GM18517 (cell line): ENCODE data around the gene ADIPOR1.
"Not testable (repeated sequence)": the region's sequence is repeated elsewhere in the genome, so short reads cannot be mapped to it uniquely, and the experiment has no call there.

Experiments used
- ATAC-seq: cut with Tn5 transposase; IDR thresholded peaks from one replicate; pipeline ENCODE4 v1.9.1; 2021; ENCODE audit warnings: mild to moderate bottlenecking, moderate library complexity; ENCODE audit not compliant: unreplicated experiment

Gene ADIPOR1, protein sequence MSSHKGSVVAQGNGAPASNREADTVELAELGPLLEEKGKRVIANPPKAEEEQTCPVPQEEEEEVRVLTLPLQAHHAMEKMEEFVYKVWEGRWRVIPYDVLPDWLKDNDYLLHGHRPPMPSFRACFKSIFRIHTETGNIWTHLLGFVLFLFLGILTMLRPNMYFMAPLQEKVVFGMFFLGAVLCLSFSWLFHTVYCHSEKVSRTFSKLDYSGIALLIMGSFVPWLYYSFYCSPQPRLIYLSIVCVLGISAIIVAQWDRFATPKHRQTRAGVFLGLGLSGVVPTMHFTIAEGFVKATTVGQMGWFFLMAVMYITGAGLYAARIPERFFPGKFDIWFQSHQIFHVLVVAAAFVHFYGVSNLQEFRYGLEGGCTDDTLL

DNA sequence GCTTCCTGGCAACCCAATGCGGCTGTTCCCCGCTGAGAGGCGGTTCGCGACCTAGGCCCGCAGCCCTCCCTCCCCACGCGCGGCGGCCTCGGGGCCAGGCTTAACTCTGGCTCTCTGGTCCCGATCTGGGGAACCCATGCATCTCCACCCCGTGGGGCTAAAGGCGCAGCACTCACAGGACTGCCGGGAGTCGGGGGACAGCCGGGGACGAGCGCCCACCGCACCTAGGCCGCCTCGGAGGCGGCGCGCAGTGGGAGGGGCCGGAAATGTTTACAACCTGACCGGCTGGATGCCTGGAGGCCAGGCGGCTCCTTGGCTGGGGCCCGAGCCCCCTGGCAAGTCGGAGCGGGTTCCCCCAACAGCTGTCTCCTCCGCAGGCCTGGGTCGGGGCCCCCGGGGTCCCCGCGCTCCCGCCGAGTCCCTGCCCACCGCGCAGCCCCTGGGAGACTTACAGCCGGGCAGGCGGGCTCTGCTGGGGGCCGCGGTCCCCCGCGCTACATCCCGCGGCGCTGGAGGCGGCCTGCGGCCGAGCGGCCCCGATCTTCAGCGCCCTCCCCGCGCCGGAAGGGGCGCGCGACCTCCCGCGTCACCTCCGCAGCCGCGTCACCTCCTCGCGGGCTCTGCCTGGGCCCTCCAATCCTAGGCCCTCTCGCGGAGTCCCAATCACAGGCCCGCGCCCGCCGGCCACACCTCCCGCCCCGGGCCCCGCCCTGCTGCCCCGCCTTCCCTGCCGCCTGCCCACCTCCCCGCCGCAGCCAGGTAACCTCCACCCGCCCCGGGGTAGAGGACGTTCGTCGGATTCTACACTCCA, at the start of gene ADIPOR1:
Gene ADIPOR1 (minus strand): TSS at position 580 of the 811 bp plus-strand sequence. CDS start 7,242 bp downstream, outside the sequence.
- peak; percentile 88 for ATAC-seq

DNA sequence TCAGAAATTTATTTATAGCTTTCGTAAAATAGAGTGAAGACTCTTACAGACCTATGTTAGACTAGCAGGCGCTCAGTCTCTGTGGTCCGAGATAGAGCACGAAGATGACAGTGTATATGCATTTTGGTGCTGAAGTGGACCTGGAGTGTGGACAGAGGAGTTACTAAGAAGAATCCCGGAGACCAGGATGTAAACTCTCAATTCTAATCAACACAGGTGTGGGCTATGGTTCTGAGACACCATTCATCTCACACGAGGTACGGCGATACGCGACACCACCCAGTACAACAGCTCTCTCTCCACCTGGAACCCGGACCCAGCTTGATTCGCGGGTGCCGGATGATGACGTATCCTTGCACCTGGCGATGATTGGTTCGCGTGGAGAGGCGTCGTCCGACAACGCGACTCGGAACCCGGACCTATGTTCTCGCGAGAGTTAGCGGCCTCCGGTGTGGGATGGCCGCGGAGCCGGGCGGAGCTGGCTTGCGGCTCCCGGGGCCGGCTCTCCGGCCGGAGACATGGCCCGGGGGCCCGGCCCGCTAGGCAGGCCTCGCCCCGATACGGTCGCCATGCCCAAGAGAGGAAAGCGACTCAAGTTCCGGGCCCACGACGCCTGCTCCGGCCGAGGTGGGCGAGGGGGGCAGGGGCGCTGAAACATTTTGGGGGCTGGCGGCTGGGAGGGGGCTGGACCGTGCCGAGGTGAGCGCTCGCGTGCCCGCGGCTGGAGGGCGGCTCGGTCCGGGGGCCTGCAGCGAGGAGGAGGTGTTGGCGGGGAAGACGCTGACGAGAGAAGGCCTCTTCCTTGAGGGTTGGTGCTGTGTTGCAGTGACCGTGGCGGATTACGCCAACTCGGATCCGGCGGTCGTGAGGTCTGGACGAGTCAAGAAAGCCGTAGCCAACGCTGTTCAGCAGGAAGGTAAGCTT, 49.1 kb upstream of the ADIPOR1 start, which contains the start of gene TMEM183A:
Gene TMEM183A (plus strand): TSS at position 427 of the 924 bp plus-strand sequence. CDS start 92 bp downstream, at position 519.
- ATAC-seq: peak; percentile 89

DNA sequence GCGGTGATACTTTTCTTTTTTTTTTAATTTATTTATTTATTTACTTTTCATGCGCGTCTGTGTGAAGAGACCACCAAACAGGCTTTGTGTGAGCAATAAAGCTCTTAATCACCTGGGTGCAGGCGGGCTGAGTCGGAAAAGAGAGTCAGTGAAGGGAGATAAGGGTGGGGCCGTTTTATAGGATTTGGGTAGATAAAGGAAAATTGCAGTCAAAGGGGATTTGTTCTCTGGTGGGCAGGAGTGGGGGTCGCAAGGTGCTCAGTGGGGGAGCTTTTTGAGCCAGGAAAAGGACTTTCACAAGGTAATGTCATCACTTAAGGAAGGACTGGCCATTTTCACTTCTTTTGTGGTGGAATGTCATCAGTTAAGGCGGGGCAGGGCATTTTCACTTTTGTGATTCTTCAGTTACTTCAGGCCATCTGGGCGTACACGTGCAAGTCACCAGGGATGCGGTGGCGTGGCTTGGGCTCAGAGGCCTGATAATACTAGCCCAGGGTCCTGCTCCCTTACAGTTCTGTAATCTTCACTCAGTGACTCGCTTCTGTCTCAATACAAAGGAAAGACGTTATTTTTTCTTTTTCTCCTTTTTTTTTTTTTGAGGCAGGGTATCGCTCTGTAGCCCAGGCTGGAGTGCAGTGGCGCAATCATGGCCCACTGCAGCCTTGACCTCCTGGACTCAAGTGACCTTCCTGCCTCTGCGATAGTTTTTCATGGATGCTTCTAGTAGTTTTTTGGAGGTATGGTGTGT, 47.5 kb upstream of the ADIPOR1 start:
- ATAC-seq: not testable (repeated sequence)

DNA sequence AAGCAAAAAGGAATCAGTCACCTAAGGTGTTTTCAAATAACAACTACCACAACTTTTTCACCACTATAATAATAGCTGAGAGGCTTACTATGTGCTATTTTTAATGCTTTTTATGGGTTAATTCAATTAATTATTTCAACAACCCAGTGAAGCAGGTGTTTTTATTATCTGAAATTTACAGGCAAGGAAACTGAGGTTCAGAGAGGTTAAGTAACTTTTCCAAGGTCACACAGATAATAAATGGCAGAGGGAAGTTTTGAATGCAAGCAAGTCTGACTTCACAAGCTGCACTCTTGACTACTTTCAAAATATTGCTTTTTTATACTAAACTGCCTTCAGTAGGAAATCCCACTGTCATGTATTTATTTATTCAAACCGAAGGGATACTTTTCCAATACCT, 44.8 kb upstream of the ADIPOR1 start:
- no peak for ATAC-seq

DNA sequence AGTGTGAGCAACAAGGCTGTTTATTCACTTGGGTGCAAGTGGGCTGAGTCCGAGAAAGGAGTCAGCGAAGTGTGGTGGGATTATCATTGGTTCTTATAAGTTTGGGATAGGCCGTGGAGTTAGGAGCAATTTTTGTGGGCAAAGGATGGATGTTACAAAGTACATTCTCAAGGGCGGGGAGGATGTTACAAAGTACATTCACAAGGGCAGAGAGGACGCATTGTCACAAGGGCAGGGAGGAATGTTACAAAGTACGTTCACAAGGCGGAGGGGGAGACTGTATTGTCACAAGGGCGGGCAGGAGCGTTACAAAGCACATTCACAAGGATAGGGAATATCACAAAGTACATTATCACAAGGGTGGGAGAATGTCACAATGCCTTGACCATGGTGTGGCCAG, 43.9 kb upstream of the ADIPOR1 start:
- no peak for ATAC-seq

DNA sequence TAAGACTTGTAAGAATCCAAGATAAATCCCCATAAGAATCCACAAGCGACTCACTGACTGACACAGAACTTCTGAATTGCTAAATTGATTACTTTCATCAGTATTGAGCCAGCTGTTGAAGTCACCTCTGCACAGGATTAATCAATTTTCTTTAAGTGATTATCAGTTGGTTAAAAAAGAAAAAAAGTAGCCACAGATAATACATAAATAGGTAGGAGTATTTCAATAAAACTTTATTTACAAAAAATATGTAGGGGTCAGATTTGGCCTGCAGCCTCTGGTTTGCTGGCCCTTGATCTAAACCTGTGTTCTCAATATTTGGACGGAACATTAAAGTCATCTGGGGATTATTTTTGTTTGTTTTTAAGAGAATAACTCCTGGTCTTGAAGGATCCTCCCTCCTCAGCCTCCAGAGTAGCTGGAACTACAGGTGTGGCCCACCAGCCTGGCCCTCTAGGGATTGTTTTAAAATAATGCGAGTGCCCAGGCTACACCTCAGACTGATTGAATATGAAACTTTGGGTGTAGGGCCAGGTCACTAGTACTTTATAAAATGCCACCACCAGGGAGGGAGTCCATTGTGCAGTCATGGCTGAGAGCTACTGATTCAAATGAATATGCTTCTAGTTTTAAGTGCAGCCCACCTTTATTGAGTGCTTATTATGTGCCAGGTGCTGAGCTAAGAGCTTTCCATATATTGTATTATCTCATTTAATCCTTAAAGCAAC, 42.3 kb upstream of the ADIPOR1 start:
- no peak for ATAC-seq

DNA sequence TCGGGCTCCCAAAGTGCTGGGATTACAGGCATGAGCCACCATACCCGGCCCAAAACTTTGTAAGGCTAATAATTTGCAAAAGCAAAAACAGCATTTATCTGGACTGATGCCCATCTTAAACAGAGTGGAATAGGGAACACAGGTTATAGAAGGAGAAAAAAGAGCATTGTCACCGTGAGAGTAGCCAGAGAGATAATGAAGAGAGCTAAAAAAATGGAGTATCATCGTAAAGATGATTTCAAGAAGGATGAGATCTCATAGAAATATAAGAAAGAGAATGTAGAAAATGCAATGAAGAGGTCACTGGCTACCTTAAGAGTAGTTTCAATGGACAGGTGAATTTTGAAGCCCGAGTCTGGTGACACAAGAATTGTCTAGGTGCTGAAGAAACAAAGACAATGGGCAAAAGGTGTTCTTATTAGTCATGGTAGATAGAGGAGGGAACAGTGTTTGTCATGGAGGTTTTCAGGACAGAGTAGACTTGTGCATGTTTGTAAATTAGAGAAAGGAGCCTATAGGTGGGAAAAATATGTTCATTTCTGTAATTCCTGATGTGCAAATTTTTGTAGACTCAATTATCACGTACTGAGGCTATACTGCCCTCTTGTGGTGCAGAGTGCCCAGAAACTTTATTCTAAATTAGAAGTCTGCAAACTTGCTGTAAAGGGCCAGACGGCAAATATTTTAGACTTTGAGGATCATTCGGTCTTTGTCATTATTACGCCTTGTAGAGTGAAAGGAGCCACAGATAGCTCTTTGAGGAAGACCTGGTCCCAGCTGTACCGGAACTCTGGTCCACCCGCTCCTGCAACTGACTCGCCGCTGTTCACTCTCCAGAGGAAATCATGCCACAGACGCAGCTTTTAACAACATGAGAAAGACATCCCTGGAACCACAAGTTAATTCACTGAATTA, 41.0 kb upstream of the ADIPOR1 start:
- ATAC-seq: no peak

DNA sequence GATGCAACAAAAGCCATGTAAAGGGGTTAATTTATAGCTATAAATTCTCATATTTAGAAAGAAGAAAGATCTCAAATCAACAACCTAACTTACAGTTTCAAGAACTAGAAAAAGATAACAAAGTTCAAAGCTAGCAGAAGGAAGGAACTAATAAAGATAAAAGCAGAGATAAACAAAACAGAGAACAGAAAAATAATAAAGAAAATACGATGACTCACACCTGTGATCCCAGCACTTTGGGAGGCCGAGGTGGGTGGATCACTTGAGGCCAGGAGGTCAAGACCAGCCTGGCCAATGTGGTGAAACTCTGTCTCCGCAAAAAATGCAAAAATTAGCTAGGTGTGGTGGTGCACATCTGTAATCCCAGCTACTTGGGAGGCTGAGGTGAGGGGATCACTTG, 36.6 kb upstream of the ADIPOR1 start:
- ATAC-seq: no peak

DNA sequence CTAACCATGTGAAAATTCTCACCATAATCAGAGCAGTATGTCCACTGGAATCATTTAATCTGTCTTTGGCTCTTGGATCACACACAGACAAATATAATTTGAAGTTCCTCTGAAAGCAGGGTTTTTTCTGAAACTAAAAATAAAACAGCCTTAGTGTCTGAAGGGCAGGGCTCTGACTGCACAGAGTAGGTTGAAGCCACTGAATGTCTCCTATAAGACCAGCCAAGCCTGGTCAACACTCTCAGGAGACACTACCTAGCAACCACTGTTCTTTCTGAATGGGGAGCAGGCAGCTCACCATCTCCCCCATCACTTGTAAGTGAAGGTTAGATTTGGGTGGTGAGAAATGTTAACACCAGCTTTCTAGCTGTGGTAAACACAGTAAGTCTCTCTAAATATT, 33.0 kb upstream of the ADIPOR1 start:
- ATAC-seq: no peak

DNA sequence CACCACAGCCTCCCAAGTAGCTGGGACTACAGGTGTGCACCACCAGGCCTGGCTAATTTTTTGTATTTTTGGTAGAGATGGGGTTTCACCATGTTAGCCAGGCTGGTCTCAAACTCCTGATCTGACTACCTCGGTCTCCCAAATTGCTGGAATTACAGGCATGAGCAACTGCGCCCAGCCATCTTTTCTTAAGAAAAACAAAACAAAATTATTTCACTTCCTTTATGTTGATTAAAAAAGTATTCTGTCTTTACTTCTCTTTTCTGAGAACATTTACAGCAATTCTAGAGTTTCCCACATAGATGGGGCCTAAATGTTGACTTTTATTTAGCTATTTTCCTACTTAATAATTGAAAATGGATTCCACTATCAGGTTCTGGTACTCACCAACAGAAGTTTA, 31.8 kb upstream of the ADIPOR1 start:
- ATAC-seq: no peak

DNA sequence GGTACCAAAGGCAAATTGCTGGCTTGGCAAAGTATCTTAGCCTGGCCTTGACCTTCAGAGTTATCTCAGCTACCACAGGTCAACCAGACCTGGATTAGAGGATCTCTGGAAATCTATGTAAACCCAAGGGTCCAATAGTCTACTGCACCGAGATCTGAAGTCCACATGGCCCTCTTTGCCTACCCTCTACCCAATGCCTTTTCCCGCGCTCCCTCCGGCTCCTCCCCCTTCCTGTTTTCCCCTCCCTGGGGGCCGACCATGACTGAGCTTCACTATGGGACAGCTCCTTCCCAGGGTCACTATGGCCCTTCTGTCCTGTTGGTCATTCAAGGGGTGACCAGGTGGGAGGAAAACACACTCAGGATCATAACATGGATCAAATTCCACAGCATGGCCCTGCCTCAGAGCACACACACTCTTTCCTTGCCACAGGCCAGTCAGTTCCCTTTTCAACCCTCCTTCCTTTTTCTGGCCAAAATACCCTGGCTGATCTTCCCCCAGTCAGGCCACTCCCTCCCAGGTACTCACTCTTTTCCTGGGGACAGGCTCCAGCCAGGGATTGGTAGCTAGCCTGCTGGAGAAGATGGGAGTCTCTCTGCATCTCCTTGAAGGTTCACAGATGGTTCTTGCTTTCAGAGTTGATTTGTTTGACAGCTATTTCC, 29.9 kb upstream of the ADIPOR1 start:
- no peak for ATAC-seq

DNA sequence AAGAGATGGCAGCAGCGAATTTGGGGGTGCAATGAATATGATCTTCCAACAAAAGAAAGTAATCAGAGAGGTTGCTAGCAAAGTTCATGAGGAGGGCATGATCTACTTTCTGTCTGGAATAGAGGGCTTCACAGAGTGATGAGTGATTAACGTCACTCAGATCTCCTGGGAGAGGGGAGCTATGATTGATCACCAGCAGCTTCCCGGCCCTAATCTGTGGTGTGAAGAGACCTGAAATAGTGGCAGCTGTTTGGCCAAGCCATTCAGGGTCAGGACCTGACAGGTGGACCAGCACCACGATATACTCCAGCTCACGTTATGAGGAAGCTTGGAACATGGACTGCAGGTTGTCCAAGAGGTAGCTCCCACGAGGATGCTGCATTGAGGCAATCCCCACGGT, 29.1 kb upstream of the ADIPOR1 start:
- no peak for ATAC-seq

DNA sequence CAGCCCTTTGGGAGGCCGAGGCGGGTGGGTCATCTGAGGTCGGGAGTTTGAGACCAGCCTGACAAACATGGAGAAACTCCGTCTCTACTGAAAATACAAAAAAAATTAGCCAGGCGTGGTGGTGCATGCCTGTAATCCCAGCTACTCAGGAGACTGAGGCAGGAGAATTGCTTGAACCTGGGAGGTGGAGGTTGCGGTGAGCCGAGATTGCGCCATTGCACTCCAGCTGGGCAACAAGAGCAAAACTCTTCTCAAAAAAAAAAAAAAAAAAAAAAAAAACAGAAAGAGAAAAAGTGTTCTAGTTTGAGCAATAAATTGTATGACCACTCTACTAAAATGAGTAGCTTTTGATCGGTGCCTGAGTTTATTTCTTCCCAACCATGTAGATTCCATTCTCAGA, 28.0 kb upstream of the ADIPOR1 start:
- not testable (repeated sequence) for ATAC-seq

DNA sequence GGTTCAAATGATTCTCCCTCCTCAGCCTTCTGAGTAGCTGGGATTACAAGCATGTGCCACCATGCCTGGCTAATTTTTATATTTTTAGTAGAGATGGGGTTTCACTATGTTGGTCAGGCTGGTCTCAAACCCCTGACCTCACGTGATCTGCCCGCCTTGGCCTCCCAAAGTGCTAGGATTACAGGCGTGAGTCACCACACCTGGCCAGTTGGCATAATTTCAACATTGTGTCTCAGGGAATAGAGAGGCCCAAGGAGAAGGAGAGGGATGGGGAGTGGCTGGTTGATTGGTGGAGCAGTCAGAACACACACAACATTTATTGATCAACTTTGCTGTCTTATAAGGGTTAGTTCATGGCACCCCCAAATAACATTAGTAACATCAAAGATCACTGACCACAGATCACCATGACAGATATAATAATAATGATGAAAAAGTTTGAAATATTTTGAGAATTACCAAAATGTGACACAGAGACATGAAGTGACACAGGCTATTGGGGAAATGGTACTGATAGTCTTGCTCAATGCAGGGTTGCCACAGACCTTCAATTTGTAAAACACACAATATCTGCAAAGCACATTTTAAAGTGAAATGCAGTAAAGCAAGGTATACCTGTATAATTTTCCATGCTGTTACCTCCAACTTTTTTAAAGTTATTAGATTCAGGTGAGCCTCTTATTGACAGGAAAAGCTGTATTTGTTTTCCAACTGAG, 24.8 kb upstream of the ADIPOR1 start:
- no peak for ATAC-seq

DNA sequence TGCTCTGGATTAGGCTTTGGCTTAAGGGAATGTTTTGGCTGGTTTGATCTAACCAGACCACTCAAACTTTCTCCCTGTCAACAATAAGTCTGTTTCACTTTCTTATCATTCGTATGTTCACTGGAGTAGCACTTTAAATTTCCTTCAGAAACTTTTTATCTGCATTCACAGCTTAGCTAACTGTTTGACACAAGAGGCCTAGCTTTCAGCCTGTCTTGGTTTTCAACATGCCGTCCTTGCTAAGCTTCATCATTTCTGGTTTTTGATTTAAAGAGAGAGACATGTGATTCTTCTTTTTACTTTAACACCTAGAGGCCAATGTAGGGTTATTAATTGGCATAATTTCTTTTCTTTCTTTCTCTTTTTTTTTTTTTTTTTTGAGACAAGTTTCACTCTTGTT, 23.8 kb upstream of the ADIPOR1 start:
- ATAC-seq: no peak

DNA sequence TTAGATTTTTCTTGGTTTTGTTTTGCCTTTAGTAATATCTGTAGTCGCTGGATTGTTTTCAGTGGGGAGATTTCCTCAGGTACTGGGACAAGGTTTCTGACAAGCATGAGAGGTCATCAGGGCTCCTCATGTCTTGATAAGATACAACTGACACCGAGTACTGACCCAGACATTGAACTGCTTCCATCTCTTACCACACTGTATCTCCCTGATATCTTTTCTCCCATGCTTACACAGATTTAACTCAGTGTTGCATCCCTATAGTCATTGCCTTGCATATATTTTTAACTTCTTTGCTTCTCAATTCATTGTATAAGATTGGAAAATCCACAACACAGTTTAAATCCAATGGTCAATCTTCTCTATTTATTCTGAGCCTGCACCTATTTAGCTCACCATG, 21.3 kb upstream of the ADIPOR1 start:
- no peak for ATAC-seq

DNA sequence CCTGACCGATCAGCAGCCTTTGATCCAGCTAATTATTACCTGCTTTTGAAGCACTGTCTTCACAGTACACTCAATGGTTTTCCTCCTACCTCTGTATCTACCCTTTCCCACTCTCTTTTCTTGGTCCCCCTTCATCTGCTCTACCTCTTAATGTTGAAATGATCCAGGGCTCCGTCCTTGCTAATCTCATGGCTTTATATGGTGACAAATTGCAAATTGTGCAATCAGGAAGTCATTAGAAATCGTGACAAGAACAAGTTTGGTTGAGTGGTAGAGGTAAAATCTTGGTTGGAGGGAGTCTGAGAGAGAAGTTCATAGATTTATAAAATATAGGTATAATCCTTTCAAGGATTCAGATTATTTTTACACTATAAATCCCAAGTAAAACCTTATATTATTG, 18.5 kb upstream of the ADIPOR1 start:
- ATAC-seq: no peak
